K562 (cell line): ENCODE data around the gene SH3TC1. TPM values are rescaled to one million over a fixed set of nuclear protein-coding genes. Genes with fewer than 3 reads are reported as not detected.

ENCODE experiments used
- BCOR ChIP-seq: fragments of 450-650 bp; IDR thresholded peaks from 2 replicates; pipeline ENCODE4 v1.6.1; 2016
- CTBP1 ChIP-seq: fragments of 450-650 bp; IDR thresholded peaks from 2 replicates; pipeline ENCODE4 v1.6.1; 2016; ENCODE audit warnings: borderline replicate concordance
- ESRRB ChIP-seq: fragments of 250-450 bp; sonication (Bioruptor Pico); IDR thresholded peaks from 2 replicates; pipeline ENCODE4 v1.5.0; 2020; ENCODE audit warnings: mild to moderate bottlenecking, moderate library complexity, borderline replicate concordance
- FIP1L1 ChIP-seq: fragments of 200-400 bp; formaldehyde crosslinking; IDR thresholded peaks from 2 replicates; pipeline ENCODE4 v1.6.1; 2018; ENCODE audit warnings: mild to moderate bottlenecking, low read depth, low read length; ENCODE audit not compliant: poor library complexity, severe bottlenecking
- HCFC1 ChIP-seq: IDR thresholded peaks from 2 replicates; pipeline ENCODE4 v1.6.1; 2012; ENCODE audit warnings: low read depth, low read length, improper control_type of control experiment
- NR2C1 ChIP-seq, 2 experiments: fragments of 450-650 bp; IDR thresholded peaks; 2 replicates each; pipeline ENCODE4 v1.6.1; 2017; ENCODE audit warnings: mild to moderate bottlenecking in 2 of 2, antibody characterized with exemption in 1 of 2, inconsistent platforms in 1 of 2, missing compliant biosample characterization in 1 of 2, missing genetic modification characterization in 1 of 2
- NR2C2 ChIP-seq, 2 experiments: fragments of 200-800 bp in 1 of 2; sonication (Bioruptor generic) in 1 of 2; sonication (generic) in 1 of 2; formaldehyde crosslinking in 1 of 2; IDR thresholded peaks; 2 replicates each; pipeline versions ENCODE4 v1.6.1 to v1.8.0; 2016 to 2022; ENCODE audit warnings: mild to moderate bottlenecking in 1 of 2, missing compliant biosample characterization in 1 of 2, missing genetic modification characterization in 1 of 2, missing genetic modification reagents in 1 of 2
- PHF8 ChIP-seq: fragments of 200-600 bp; sonication (generic); IDR thresholded peaks from 2 replicates; pipeline ENCODE4 v1.6.1; 2012; ENCODE audit warnings: mixed run types, mild to moderate bottlenecking, inconsistent platforms, low read length, moderate library complexity, borderline replicate concordance
- RBM15 ChIP-seq: fragments of 200-400 bp; formaldehyde crosslinking; IDR thresholded peaks from 2 replicates; pipeline ENCODE4 v1.6.1; 2018; ENCODE audit warnings: mild to moderate bottlenecking, low read length, moderate library complexity; ENCODE audit not compliant: insufficient read depth
- SETDB1 ChIP-seq: IDR thresholded peaks from one replicate; pipeline ENCODE4 v1.6.1; 2012; ENCODE audit warnings: low read length, control low read depth, inconsistent platforms
- SP1 ChIP-seq: sonication (generic); formaldehyde crosslinking; IDR thresholded peaks from 2 replicates; pipeline ENCODE4 v1.8.1; 2022; ENCODE audit warnings: mild to moderate bottlenecking, missing genetic modification reagents
- ZNF12 ChIP-seq: sonication (generic); formaldehyde crosslinking; IDR thresholded peaks from 2 replicates; pipeline ENCODE4 v1.4.0; 2020; ENCODE audit warnings: mild to moderate bottlenecking, missing genetic modification reagents
- polyA plus RNA-seq, 8 experiments: library from polyadenylated mRNA; depleted of rRNA in 4 of 8; stranded (reverse) in 5 of 8; unstranded in 3 of 8; fragments of >200 nt; fragmentation: Nextera tagmentation in 2 of 8; fragmentation: Illumina TruSeq in 1 of 8; extraction: Ambion mirVana in 2 of 8; extraction: Trizol in 1 of 8; gene quantifications; 2 replicates each; pipeline versions ENCODE4 v1.2.1 to v1.2.3, GENCODE V29; 2011 to 2014; ENCODE audit warnings: inconsistent platforms in 1 of 8, missing spikeins in 1 of 8
- total RNA-seq, 7 experiments: library from RNA; depleted of rRNA in 6 of 7; stranded (reverse); fragments of >200 nt in 6 of 7; fragmentation: Illumina TruSeq in 2 of 7; extraction: Trizol in 2 of 7; gene quantifications; 2 replicates each; pipeline versions ENCODE4 v1.2.1 to v1.2.3, GENCODE V29; 2011 to 2021; ENCODE audit warnings: low replicate concordance in 1 of 7
- TF ChIP-seq, protein P1 (sequence below): IDR thresholded peaks from 3 replicates; pipeline ENCODE4 v1.6.1; 2011; ENCODE audit warnings: borderline replicate concordance, mild to moderate bottlenecking; ENCODE audit not compliant: insufficient read length, insufficient read depth
- TF ChIP-seq, protein P2 (sequence below): fragments of 450-650 bp; IDR thresholded peaks from 2 replicates; pipeline ENCODE4 v1.6.1; 2014; ENCODE audit warnings: low read depth, mild to moderate bottlenecking, moderate library complexity, borderline replicate concordance
- TF ChIP-seq, protein P3 (sequence below): fragments of 250-450 bp; sonication (Bioruptor Pico); IDR thresholded peaks from 2 replicates; pipeline ENCODE4 v1.4.0; 2020
- TF ChIP-seq, protein P4 (sequence below): fragments of 200-800 bp; sonication (Bioruptor generic); IDR thresholded peaks from 2 replicates; pipeline ENCODE4 v1.6.1; 2017; ENCODE audit warnings: missing genetic modification characterization, missing compliant biosample characterization

Gene SH3TC1
- total and polyA plus RNA-seq, 9 of the 15 experiments (the other 6 are each of a cell fraction or from before 2014, with no cell fraction given): 0.04 to 2.1 (median 0.48) TPM; not detected in 1

DNA sequence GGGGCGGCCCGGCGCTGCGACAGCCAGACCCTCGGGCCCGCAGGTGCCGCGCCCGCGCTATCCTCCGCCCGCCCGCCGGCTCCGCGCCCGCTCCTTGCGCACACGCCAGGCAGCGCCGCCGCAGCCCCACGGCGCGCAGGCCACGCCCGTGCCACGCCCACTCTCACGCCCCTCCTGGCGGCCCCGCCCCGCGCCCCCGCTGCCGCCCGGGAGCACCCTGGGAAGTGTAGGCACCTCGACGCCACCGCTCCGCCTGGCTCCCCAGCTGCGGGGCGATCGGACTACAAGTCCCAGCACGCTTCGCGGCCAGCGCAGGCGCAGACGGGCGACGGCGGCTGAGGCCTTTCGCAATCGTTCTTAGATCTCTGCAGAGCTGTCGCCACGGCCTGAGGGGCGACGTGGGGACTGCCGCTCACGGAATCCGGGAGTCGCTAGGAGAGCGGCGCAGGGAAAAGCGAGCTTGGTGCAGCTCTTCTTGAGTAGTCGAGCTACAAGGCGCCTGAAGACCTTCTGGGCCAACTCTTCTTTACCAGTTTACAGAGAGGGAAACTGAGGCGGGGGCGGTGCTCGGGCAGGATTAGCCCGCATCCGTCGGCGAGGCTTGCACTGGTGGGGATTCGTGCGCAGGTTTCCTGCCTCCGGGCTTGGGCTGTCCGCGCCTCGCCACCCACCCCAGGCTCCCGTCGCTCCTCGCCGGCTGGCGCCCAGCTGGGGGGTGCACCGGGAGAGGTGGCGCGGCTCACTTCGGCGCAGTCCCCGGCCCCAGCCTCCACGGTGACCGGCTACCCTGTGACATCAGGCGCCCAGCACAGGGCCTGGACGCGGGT lies 40.2 kb upstream of the SH3TC1 start, which contains the start of gene ABLIM2 (continued):
- TF ChIP-seq ESRRB: no peak
- TF ChIP-seq, protein P1, sequence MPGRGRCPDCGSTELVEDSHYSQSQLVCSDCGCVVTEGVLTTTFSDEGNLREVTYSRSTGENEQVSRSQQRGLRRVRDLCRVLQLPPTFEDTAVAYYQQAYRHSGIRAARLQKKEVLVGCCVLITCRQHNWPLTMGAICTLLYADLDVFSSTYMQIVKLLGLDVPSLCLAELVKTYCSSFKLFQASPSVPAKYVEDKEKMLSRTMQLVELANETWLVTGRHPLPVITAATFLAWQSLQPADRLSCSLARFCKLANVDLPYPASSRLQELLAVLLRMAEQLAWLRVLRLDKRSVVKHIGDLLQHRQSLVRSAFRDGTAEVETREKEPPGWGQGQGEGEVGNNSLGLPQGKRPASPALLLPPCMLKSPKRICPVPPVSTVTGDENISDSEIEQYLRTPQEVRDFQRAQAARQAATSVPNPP: no peak
- peak; percentile 65; the same call in 1 of the 2 replicates for TF ChIP-seq PHF8
- TF ChIP-seq, protein P2, sequence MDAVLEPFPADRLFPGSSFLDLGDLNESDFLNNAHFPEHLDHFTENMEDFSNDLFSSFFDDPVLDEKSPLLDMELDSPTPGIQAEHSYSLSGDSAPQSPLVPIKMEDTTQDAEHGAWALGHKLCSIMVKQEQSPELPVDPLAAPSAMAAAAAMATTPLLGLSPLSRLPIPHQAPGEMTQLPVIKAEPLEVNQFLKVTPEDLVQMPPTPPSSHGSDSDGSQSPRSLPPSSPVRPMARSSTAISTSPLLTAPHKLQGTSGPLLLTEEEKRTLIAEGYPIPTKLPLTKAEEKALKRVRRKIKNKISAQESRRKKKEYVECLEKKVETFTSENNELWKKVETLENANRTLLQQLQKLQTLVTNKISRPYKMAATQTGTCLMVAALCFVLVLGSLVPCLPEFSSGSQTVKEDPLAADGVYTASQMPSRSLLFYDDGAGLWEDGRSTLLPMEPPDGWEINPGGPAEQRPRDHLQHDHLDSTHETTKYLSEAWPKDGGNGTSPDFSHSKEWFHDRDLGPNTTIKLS: peak; percentile 72; the same call in 1 of the 2 replicates
- TF ChIP-seq HCFC1: peak; percentile 96
- no peak for TF ChIP-seq NR2C1 (IDR thresholded peaks at IDR 0.05)
- 0 out of 2 replicates have a peak, but pooled peaks have one; percentile 16 for TF ChIP-seq NR2C1 (tag; IDR thresholded peaks at IDR 0.05)
- no peak for TF ChIP-seq ZNF12 (CRISPR knock-in tag)
- TF ChIP-seq, protein P3, sequence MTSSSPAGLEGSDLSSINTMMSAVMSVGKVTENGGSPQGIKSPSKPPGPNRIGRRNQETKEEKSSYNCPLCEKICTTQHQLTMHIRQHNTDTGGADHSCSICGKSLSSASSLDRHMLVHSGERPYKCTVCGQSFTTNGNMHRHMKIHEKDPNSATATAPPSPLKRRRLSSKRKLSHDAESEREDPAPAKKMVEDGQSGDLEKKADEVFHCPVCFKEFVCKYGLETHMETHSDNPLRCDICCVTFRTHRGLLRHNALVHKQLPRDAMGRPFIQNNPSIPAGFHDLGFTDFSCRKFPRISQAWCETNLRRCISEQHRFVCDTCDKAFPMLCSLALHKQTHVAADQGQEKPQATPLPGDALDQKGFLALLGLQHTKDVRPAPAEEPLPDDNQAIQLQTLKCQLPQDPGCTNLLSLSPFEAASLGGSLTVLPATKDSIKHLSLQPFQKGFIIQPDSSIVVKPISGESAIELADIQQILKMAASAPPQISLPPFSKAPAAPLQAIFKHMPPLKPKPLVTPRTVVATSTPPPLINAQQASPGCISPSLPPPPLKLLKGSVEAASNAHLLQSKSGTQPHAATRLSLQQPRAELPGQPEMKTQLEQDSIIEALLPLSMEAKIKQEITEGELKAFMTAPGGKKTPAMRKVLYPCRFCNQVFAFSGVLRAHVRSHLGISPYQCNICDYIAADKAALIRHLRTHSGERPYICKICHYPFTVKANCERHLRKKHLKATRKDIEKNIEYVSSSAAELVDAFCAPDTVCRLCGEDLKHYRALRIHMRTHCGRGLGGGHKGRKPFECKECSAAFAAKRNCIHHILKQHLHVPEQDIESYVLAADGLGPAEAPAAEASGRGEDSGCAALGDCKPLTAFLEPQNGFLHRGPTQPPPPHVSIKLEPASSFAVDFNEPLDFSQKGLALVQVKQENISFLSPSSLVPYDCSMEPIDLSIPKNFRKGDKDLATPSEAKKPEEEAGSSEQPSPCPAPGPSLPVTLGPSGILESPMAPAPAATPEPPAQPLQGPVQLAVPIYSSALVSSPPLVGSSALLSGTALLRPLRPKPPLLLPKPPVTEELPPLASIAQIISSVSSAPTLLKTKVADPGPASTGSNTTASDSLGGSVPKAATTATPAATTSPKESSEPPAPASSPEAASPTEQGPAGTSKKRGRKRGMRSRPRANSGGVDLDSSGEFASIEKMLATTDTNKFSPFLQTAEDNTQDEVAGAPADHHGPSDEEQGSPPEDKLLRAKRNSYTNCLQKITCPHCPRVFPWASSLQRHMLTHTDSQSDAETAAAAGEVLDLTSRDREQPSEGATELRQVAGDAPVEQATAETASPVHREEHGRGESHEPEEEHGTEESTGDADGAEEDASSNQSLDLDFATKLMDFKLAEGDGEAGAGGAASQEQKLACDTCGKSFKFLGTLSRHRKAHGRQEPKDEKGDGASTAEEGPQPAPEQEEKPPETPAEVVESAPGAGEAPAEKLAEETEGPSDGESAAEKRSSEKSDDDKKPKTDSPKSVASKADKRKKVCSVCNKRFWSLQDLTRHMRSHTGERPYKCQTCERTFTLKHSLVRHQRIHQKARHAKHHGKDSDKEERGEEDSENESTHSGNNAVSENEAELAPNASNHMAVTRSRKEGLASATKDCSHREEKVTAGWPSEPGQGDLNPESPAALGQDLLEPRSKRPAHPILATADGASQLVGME: peak; percentile 68; the same call in 1 of the 2 replicates
- TF ChIP-seq NR2C2 (CRISPR knock-in tag; IDR thresholded peaks at IDR 0.05): no peak
- peak; percentile 74; the same call in 1 of the 2 replicates for TF ChIP-seq NR2C2 (tag; IDR thresholded peaks at IDR 0.05)
- TF ChIP-seq SP1 (CRISPR knock-in tag): peak; percentile 65
- TF ChIP-seq RBM15: no peak
- TF ChIP-seq SETDB1: no peak
- TF ChIP-seq BCOR: peak; percentile 78
- TF ChIP-seq, protein P4, sequence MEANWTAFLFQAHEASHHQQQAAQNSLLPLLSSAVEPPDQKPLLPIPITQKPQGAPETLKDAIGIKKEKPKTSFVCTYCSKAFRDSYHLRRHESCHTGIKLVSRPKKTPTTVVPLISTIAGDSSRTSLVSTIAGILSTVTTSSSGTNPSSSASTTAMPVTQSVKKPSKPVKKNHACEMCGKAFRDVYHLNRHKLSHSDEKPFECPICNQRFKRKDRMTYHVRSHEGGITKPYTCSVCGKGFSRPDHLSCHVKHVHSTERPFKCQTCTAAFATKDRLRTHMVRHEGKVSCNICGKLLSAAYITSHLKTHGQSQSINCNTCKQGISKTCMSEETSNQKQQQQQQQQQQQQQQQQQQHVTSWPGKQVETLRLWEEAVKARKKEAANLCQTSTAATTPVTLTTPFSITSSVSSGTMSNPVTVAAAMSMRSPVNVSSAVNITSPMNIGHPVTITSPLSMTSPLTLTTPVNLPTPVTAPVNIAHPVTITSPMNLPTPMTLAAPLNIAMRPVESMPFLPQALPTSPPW (CRISPR knock-in tag): peak; percentile 93
- no peak for TF ChIP-seq FIP1L1
- peak; percentile 75; the same call in 1 of the 2 replicates for TF ChIP-seq CTBP1
